ENCODE results near the gene SUPT3H. TPM values are rescaled to one million over a fixed set of nuclear protein-coding genes. Genes with fewer than 3 reads are reported as not detected.
A peak's percentile ranks its signal among the peaks of the same experiment; 100 is the strongest.

The SUPT3H gene
- total and polyA plus RNA-seq, 7 experiments from 2014 or later: 8.0 to 16.0 (median 12.7) TPM

GRCh38 chr6:45012687-45013086, 365.0 kb downstream of the SUPT3H start:
- Histone ChIP-seq H3K27ac (ENCODE audit: low read depth, low read length) (no peak overlapping the region), H3K4me3 (ENCODE audit: low read length) (no peak overlapping the region), H3K27me3 (ENCODE audit: control insufficient read depth in 2 of 2, insufficient read depth in 2 of 2, low read length in 2 of 2) (no peaks in the 10 kb centered on the region), H3K36me3 (ENCODE audit: control insufficient read depth in 2 of 3, insufficient read depth in 3 of 3, low read length in 3 of 3) (no peaks in the 10 kb centered on the region), H3K9me3 (ENCODE audit: control insufficient read depth in 2 of 3, low read length in 3 of 3) (no peaks in the 10 kb centered on the region), H3K4me1 (ENCODE audit: control insufficient read depth in 2 of 2, insufficient read depth in 2 of 2, low read length in 2 of 2) (no peaks in the 10 kb centered on the region)
- DNase-seq (no peak), ATAC-seq (no peak)
- POLR2A ChIA-PET: interaction anchor here (0.7 kb wide), 1 partner anchor 326 kb away, joined by 4 read pairs; no protein-coding TSS in a partner anchor
- H3K4me3 Mint-ChIP-seq: no peak overlapping the region
- H3K27ac Mint-ChIP-seq: no peak overlapping the region
- H3K9me3 Mint-ChIP-seq: peaks cover 0 to 19% (median 13%) of the 10 kb centered on the region in 11 donors
- H3K4me1 Mint-ChIP-seq: peaks cover 0 to 9% (median 0%) of the 10 kb centered on the region in 7 donors
- H3K36me3 Mint-ChIP-seq: peaks cover 17 to 46% (median 28%) of the 10 kb centered on the region in 5 donors
- CTCF ChIA-PET: no interaction called here
- H3K27me3 Mint-ChIP-seq: no peaks in the 10 kb centered on the region
- intact Hi-C loops (cut with micrococcal nuclease): no loop called here

GRCh38 chr6:45009576-45009975, 368.2 kb downstream of the SUPT3H start:
- peaks cover 0 to 24% (median 13%) of the 10 kb centered on the region in 11 donors for H3K9me3 Mint-ChIP-seq
- Histone ChIP-seq H3K27ac (ENCODE audit: low read depth, low read length) (no peak overlapping the region), H3K36me3 (ENCODE audit: control insufficient read depth in 2 of 3, insufficient read depth in 3 of 3, low read length in 3 of 3) (no peaks in the 10 kb centered on the region), H3K4me3 (ENCODE audit: low read length) (no peak overlapping the region), H3K27me3 (ENCODE audit: control insufficient read depth in 2 of 2, insufficient read depth in 2 of 2, low read length in 2 of 2) (no peaks in the 10 kb centered on the region), H3K4me1 (ENCODE audit: control insufficient read depth in 2 of 2, insufficient read depth in 2 of 2, low read length in 2 of 2) (no peaks in the 10 kb centered on the region), H3K9me3 (ENCODE audit: control insufficient read depth in 2 of 3, low read length in 3 of 3) (no peaks in the 10 kb centered on the region)
- ChIA-PET POLR2A (no interaction called here), CTCF (no interaction called here)
- H3K27ac Mint-ChIP-seq: no peak overlapping the region
- ATAC-seq: no peak
- DNase-seq: no peak
- no peaks in the 10 kb centered on the region for H3K27me3 Mint-ChIP-seq
- no peak overlapping the region for H3K4me3 Mint-ChIP-seq
- H3K4me1 Mint-ChIP-seq: peaks cover 0 to 11% (median 3%) of the 10 kb centered on the region in 7 donors
- H3K36me3 Mint-ChIP-seq: peaks cover 17 to 56% (median 30%) of the 10 kb centered on the region in 5 donors
- intact Hi-C loops (cut with micrococcal nuclease): loop anchor here (1.0 to 10.0 kb wide), 4 partner anchors 8 to 1005 kb away; partner anchors contain the start of genes CLIC5 (in 1 of the 2) and SUPT3H (in 1 of the 2)

- no peak overlapping the region for H3K4me3 ChIP-seq (ENCODE audit: low read length)
- DNase-seq (no peak), ATAC-seq (no peak)
- Mint-ChIP-seq H3K27ac (no peak overlapping the region), H3K36me3 (peaks cover 5 to 50% (median 6%) of the 10 kb centered on the region in 5 donors), H3K9me3 (peaks cover 0 to 13% (median 2%) of the 10 kb centered on the region in 11 donors), H3K4me3 (no peak overlapping the region), H3K4me1 (peaks cover 0 to 28% (median 17%) of the 10 kb centered on the region in 7 donors), H3K27me3 (no peaks in the 10 kb centered on the region)
- H3K27me3 ChIP-seq (ENCODE audit: control insufficient read depth in 2 of 2, insufficient read depth in 2 of 2, low read length in 2 of 2): no peaks in the 10 kb centered on the region
- ChIA-PET POLR2A (no interaction called here), CTCF (no interaction called here)
- H3K36me3 ChIP-seq (ENCODE audit: control insufficient read depth in 2 of 3, insufficient read depth in 3 of 3, low read length in 3 of 3): no peaks in the 10 kb centered on the region
- H3K27ac ChIP-seq (ENCODE audit: low read depth, low read length): no peak overlapping the region
- intact Hi-C loops (cut with micrococcal nuclease): loop anchor here (10.0 kb wide), 3 partner anchors 352 to 1008 kb away; partner anchors contain the start of genes CLIC5 (in 1 of the 2) and SUPT3H (in 1 of the 2)
- no peaks in the 10 kb centered on the region for H3K9me3 ChIP-seq (ENCODE audit: control insufficient read depth in 2 of 3, low read length in 3 of 3)
- H3K4me1 ChIP-seq (ENCODE audit: control insufficient read depth in 2 of 2, insufficient read depth in 2 of 2, low read length in 2 of 2): peaks cover 0 to 3% of the 10 kb centered on the region in 2 donors
Measured at GRCh38 chr6:45006893-45007292, 370.8 kb downstream of the SUPT3H start.

DNA sequence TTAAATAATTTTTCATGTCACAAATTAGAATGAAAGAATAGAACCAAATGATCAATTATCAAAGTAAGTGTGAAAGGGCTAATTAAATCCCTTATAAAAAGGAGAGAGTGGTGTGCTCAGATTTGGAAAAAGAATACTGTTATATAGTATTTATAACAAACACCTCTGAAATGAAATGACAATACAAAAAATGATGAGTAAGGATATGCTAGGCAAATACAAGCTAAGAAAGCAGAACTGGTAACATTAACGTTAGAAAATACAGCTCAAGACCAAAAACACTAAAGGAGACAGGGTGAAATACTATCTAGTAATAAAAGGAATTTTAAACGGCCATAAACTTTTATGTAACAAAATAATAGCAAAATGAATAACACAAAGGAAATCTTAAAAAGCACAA, 373.8 kb downstream of the SUPT3H start:
- intact Hi-C loops (cut with micrococcal nuclease): loop anchor here (5.0 to 10.0 kb wide), 4 partner anchors 153 to 1011 kb away; partner anchors contain the start of genes CLIC5 (in 1 of the 2) and SUPT3H (in 1 of the 2)
- peak overlapping the region in 1 of 9 donors; percentile 9 for H3K27ac Mint-ChIP-seq
- ATAC-seq (no peak), DNase-seq (no peak)
- POLR2A ChIA-PET: interaction anchor here (0.6 kb wide), 1 partner anchor 28 kb away, joined by 3 read pairs; no protein-coding TSS in a partner anchor
- H3K9me3 Mint-ChIP-seq: peaks cover 0 to 5% (median 0%) of the 10 kb centered on the region in 11 donors
- Histone ChIP-seq H3K4me1 (ENCODE audit: control insufficient read depth in 2 of 2, insufficient read depth in 2 of 2, low read length in 2 of 2) (peaks cover 4 to 7% of the 10 kb centered on the region in 2 donors), H3K27ac (ENCODE audit: low read depth, low read length) (no peak overlapping the region), H3K4me3 (ENCODE audit: low read length) (no peak overlapping the region), H3K27me3 (ENCODE audit: control insufficient read depth in 2 of 2, insufficient read depth in 2 of 2, low read length in 2 of 2) (no peaks in the 10 kb centered on the region), H3K36me3 (ENCODE audit: control insufficient read depth in 2 of 3, insufficient read depth in 3 of 3, low read length in 3 of 3) (no peaks in the 10 kb centered on the region), H3K9me3 (ENCODE audit: control insufficient read depth in 2 of 3, low read length in 3 of 3) (no peaks in the 10 kb centered on the region)
- CTCF ChIA-PET: no interaction called here
- H3K36me3 Mint-ChIP-seq: peaks cover 0 to 27% (median 5%) of the 10 kb centered on the region in 5 donors
- H3K27me3 Mint-ChIP-seq: no peaks in the 10 kb centered on the region
- peaks cover 7 to 45% (median 28%) of the 10 kb centered on the region in 7 donors for H3K4me1 Mint-ChIP-seq
- no peak overlapping the region for H3K4me3 Mint-ChIP-seq

DNA sequence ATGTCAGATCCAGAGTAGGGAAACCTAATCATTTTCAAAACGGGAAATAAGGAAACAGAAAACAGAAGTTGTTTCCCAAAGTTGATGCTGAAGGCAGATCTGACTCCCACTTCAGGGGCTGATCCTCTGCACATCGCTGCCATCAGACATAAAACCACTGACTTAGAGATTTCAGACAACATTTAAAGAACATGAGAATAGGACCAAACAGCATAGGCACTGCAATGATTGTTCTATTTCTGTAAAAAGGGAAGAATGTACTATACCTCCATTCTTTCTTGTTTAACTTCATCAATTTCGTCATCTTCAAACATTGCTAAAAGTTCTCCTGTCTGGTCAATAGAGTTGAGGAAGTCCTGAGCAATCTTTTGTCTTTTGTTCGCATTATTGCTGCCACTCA, 374.3 kb downstream of the SUPT3H start:
- no peak for DNase-seq
- POLR2A ChIA-PET: no interaction called here
- Mint-ChIP-seq H3K27ac (peak overlapping the region in 2 of 9 donors; percentile 9 to 47), H3K4me3 (no peak overlapping the region), H3K36me3 (peaks cover 0 to 23% (median 5%) of the 10 kb centered on the region in 5 donors), H3K27me3 (no peaks in the 10 kb centered on the region), H3K4me1 (peaks cover 7 to 45% (median 28%) of the 10 kb centered on the region in 7 donors), H3K9me3 (peaks cover 0 to 5% (median 0%) of the 10 kb centered on the region in 11 donors)
- H3K27ac ChIP-seq (ENCODE audit: low read depth, low read length): no peak overlapping the region
- no peaks in the 10 kb centered on the region for H3K27me3 ChIP-seq (ENCODE audit: control insufficient read depth in 2 of 2, insufficient read depth in 2 of 2, low read length in 2 of 2)
- no peaks in the 10 kb centered on the region for H3K9me3 ChIP-seq (ENCODE audit: control insufficient read depth in 2 of 3, low read length in 3 of 3)
- intact Hi-C loops (cut with micrococcal nuclease): loop anchor here (5.0 to 10.0 kb wide), 4 partner anchors 154 to 1011 kb away; partner anchors contain the start of genes CLIC5 (in 1 of the 2) and SUPT3H (in 1 of the 2)
- H3K4me1 ChIP-seq (ENCODE audit: control insufficient read depth in 2 of 2, insufficient read depth in 2 of 2, low read length in 2 of 2): peaks cover 4 to 7% of the 10 kb centered on the region in 2 donors
- ATAC-seq: no peak
- H3K36me3 ChIP-seq (ENCODE audit: control insufficient read depth in 2 of 3, insufficient read depth in 3 of 3, low read length in 3 of 3): no peaks in the 10 kb centered on the region
- CTCF ChIA-PET: no interaction called here
- no peak overlapping the region for H3K4me3 ChIP-seq (ENCODE audit: low read length)

DNA sequence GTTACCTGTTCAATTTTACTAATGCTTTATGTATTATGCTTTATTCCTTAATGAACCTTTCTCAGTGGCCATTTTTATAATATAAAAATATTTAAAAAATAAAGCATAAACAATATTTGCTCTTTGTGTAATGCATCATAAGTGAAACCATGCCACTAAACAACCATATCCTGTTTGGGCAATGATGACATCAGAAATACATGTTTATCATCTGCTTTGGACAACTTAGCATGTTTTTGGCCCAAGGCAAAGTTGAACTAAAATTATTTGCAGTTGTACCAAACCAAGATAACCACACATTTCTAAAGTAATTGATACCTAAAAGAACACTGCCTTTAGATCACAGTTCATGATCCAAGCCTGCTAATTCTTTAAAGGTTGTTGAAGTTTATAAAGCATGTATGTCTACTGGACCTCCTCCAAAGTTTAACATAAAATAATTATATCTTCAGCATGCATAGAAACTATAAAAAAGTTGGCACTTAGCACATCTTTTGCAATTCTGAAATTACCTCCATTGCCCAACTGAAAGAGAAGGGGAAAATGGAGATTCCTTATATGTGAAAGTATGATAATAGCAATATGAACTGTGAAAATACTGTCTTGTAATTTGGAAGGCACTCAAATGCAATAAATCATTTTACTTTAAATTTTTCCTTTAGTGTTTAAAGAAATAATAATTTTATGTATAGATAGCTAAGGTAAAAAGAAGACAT, 375.2 kb downstream of the SUPT3H start:
- Mint-ChIP-seq H3K4me1 (peaks cover 7 to 45% (median 28%) of the 10 kb centered on the region in 7 donors), H3K27ac (peak overlapping the region in 6 of 9 donors; percentile 34 to 87 (median 56)), H3K4me3 (peak overlapping the region in 1 of 10 donors; percentile 47), H3K36me3 (peaks cover 0 to 22% (median 5%) of the 10 kb centered on the region in 5 donors), H3K9me3 (peaks cover 0 to 5% (median 0%) of the 10 kb centered on the region in 11 donors), H3K27me3 (no peaks in the 10 kb centered on the region)
- Histone ChIP-seq H3K4me3 (ENCODE audit: low read length) (no peak overlapping the region), H3K27ac (ENCODE audit: low read depth, low read length) (no peak overlapping the region), H3K4me1 (ENCODE audit: control insufficient read depth in 2 of 2, insufficient read depth in 2 of 2, low read length in 2 of 2) (peaks cover 4 to 7% of the 10 kb centered on the region in 2 donors), H3K9me3 (ENCODE audit: control insufficient read depth in 2 of 3, low read length in 3 of 3) (no peaks in the 10 kb centered on the region), H3K36me3 (ENCODE audit: control insufficient read depth in 2 of 3, insufficient read depth in 3 of 3, low read length in 3 of 3) (no peaks in the 10 kb centered on the region), H3K27me3 (ENCODE audit: control insufficient read depth in 2 of 2, insufficient read depth in 2 of 2, low read length in 2 of 2) (no peaks in the 10 kb centered on the region)
- CTCF ChIA-PET: no interaction called here
- POLR2A ChIA-PET: no interaction called here
- ATAC-seq: no peak
- intact Hi-C loops (cut with micrococcal nuclease): loop anchor here (5.0 to 10.0 kb wide), 4 partner anchors 155 to 1012 kb away; partner anchors contain the start of genes CLIC5 (in 1 of the 2) and SUPT3H (in 1 of the 2)
- no peak for DNase-seq

Measured in naive thymus-derived CD4-positive, alpha-beta T cell (primary cell).